WTC11 (cell line): ENCODE measurements around the gene SWAP70. TPM values are rescaled to one million over a fixed set of nuclear protein-coding genes. Genes with fewer than 3 reads are reported as not detected.
"Not testable (repeated sequence)": the region's sequence is repeated elsewhere in the genome, so short reads cannot be mapped to it uniquely, and the experiment has no call there.

Experiments used
- ATAC-seq: fragments of 200-7000 bp; cut with Tn5 transposase; 2 replicates; pipeline ENCODE4 v1.10.0; 2021; ENCODE audit warnings: mild to moderate bottlenecking, moderate library complexity
- CTCF ChIA-PET: fragments of 300-600 bp; sonication (Branson Sonifier 250); formaldehyde crosslinking; loops from one replicate; lab custom pipeline; 2021; ENCODE audit warnings: antibody characterized with exemption; lab: Charles Lee
- POLR2A ChIA-PET: fragments of 350-600 bp; sonication (Branson Sonifier 250); formaldehyde crosslinking; loops from one replicate; lab custom pipeline; 2021; ENCODE audit warnings: antibody characterized with exemption; lab: Charles Lee
- DNase-seq: peaks from one replicate; pipeline ENCODE4 v3.0.0; 2021; ENCODE audit warnings: low spot score
- H3K27ac Mint-ChIP-seq: 2 replicates; pipeline ENCODE4 v1.8.0; 2021; ENCODE audit warnings: mixed read lengths
- H3K27me3 Mint-ChIP-seq: 2 replicates; pipeline ENCODE4 v1.8.0; 2021; ENCODE audit warnings: low read depth, mild to moderate bottlenecking, moderate library complexity, mixed read lengths
- H3K36me3 Mint-ChIP-seq: 2 replicates; pipeline ENCODE4 v1.8.0; 2021; ENCODE audit warnings: mixed read lengths
- H3K4me1 Mint-ChIP-seq: 2 replicates; pipeline ENCODE4 v1.8.0; 2022; ENCODE audit warnings: mixed read lengths
- H3K4me3 Mint-ChIP-seq: 2 replicates; pipeline ENCODE4 v1.8.0; 2021; ENCODE audit warnings: mild to moderate bottlenecking, moderate library complexity, mixed read lengths
- H3K9me3 Mint-ChIP-seq: 2 replicates; pipeline ENCODE4 v1.8.0; 2021; ENCODE audit warnings: mixed read lengths
- ATF3 ChIP-seq: sonication (generic); formaldehyde crosslinking; conservative IDR thresholded peaks from 2 replicates; pipeline ENCODE4 v1.8.1; 2022; ENCODE audit warnings: mild to moderate bottlenecking, missing genetic modification reagents
- ELF4 ChIP-seq: sonication (generic); formaldehyde crosslinking; IDR thresholded peaks from 2 replicates; pipeline ENCODE4 v1.8.1; 2022; ENCODE audit warnings: low read depth, mild to moderate bottlenecking, moderate library complexity, missing genetic modification reagents
- FOXK1 ChIP-seq: sonication (generic); formaldehyde crosslinking; IDR thresholded peaks from 2 replicates; pipeline ENCODE4 v1.8.0; 2022; ENCODE audit warnings: mild to moderate bottlenecking, moderate library complexity, missing genetic modification reagents
- GABPB1 ChIP-seq: sonication (generic); formaldehyde crosslinking; IDR thresholded peaks from 2 replicates; pipeline ENCODE4 v1.8.1; 2023; ENCODE audit warnings: mild to moderate bottlenecking, missing genetic modification reagents
- GTF2I ChIP-seq: fragments of 250-450 bp; sonication (Bioruptor Pico); conservative IDR thresholded peaks from 2 replicates; pipeline ENCODE4 v1.4.0; 2021; ENCODE audit warnings: mild to moderate bottlenecking
- KAT7 ChIP-seq: sonication (generic); formaldehyde crosslinking; IDR thresholded peaks from 2 replicates; pipeline ENCODE4 v1.8.1; 2023; ENCODE audit warnings: missing genetic modification reagents, mild to moderate bottlenecking, borderline replicate concordance
- NFE2L1 ChIP-seq: sonication (generic); formaldehyde crosslinking; IDR thresholded peaks from 2 replicates; pipeline ENCODE4 v1.8.1; 2023; ENCODE audit warnings: missing genetic modification reagents
- OVOL2 ChIP-seq: fragments of 250-450 bp; sonication (Bioruptor Pico); IDR thresholded peaks from 2 replicates; pipeline ENCODE4 v1.9.0; 2021; ENCODE audit warnings: mild to moderate bottlenecking, borderline replicate concordance
- SMAD4 ChIP-seq: sonication (generic); formaldehyde crosslinking; IDR thresholded peaks from 2 replicates; pipeline ENCODE4 v1.8.0; 2022; ENCODE audit warnings: mild to moderate bottlenecking, missing genetic modification reagents
- TCF7 ChIP-seq: sonication (generic); formaldehyde crosslinking; IDR thresholded peaks from 2 replicates; pipeline ENCODE4 v1.8.0; 2022; ENCODE audit warnings: mild to moderate bottlenecking, low read depth, missing genetic modification reagents, moderate library complexity
- TEAD4 ChIP-seq: sonication (generic); formaldehyde crosslinking; IDR thresholded peaks from 2 replicates; pipeline ENCODE4 v1.8.0; 2022; ENCODE audit warnings: mild to moderate bottlenecking, missing genetic modification reagents
- ZNF219 ChIP-seq: sonication (generic); formaldehyde crosslinking; IDR thresholded peaks from 2 replicates; pipeline ENCODE4 v1.8.0; 2023; ENCODE audit warnings: missing genetic modification reagents, mild to moderate bottlenecking, borderline replicate concordance
- ZNF232 ChIP-seq: sonication (generic); formaldehyde crosslinking; IDR thresholded peaks from 2 replicates; pipeline ENCODE4 v1.8.0; 2022; ENCODE audit warnings: mild to moderate bottlenecking, missing genetic modification reagents
- ZNF396 ChIP-seq: fragments of 250-450 bp; sonication (Bioruptor Pico); IDR thresholded peaks from 2 replicates; pipeline ENCODE4 v1.8.0; 2021; ENCODE audit warnings: mild to moderate bottlenecking, moderate library complexity, borderline replicate concordance
- total RNA-seq: library from RNA; stranded (reverse); gene quantifications from 3 replicates; pipeline ENCODE4 v1.2.3, GENCODE V29; 2021
- TF ChIP-seq, protein P1 (sequence below): fragments of 250-450 bp; sonication (Bioruptor Pico); IDR thresholded peaks from 2 replicates; pipeline ENCODE4 v1.8.0; 2021; ENCODE audit warnings: mild to moderate bottlenecking
- TF ChIP-seq, protein P2 (sequence below): sonication (generic); formaldehyde crosslinking; IDR thresholded peaks from 2 replicates; pipeline ENCODE4 v1.8.0; 2023; ENCODE audit warnings: mild to moderate bottlenecking, missing genetic modification reagents

Gene SWAP70
- total RNA-seq, 1 experiment from 2014 or later: 24.1 TPM

- H3K4me3 Mint-ChIP-seq: no peak overlapping the region
- H3K9me3 Mint-ChIP-seq: peaks cover 17% of the 10 kb centered on the region
- no peak for TF ChIP-seq ZNF232 (CRISPR knock-in tag)
- TF ChIP-seq FOXK1: no peak
- TF ChIP-seq OVOL2: no peak
- TF ChIP-seq, protein P1, sequence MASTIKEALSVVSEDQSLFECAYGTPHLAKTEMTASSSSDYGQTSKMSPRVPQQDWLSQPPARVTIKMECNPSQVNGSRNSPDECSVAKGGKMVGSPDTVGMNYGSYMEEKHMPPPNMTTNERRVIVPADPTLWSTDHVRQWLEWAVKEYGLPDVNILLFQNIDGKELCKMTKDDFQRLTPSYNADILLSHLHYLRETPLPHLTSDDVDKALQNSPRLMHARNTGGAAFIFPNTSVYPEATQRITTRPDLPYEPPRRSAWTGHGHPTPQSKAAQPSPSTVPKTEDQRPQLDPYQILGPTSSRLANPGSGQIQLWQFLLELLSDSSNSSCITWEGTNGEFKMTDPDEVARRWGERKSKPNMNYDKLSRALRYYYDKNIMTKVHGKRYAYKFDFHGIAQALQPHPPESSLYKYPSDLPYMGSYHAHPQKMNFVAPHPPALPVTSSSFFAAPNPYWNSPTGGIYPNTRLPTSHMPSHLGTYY: no peak
- no peak for TF ChIP-seq ATF3 (CRISPR knock-in tag)
- TF ChIP-seq GTF2I (CRISPR knock-in tag): no peak
- TF ChIP-seq SMAD4: no peak
- TF ChIP-seq, protein P2, sequence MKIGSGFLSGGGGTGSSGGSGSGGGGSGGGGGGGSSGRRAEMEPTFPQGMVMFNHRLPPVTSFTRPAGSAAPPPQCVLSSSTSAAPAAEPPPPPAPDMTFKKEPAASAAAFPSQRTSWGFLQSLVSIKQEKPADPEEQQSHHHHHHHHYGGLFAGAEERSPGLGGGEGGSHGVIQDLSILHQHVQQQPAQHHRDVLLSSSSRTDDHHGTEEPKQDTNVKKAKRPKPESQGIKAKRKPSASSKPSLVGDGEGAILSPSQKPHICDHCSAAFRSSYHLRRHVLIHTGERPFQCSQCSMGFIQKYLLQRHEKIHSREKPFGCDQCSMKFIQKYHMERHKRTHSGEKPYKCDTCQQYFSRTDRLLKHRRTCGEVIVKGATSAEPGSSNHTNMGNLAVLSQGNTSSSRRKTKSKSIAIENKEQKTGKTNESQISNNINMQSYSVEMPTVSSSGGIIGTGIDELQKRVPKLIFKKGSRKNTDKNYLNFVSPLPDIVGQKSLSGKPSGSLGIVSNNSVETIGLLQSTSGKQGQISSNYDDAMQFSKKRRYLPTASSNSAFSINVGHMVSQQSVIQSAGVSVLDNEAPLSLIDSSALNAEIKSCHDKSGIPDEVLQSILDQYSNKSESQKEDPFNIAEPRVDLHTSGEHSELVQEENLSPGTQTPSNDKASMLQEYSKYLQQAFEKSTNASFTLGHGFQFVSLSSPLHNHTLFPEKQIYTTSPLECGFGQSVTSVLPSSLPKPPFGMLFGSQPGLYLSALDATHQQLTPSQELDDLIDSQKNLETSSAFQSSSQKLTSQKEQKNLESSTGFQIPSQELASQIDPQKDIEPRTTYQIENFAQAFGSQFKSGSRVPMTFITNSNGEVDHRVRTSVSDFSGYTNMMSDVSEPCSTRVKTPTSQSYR (CRISPR knock-in tag): no peak
- DNase-seq (no peak), ATAC-seq (no peak)
- peaks cover 24% of the 10 kb centered on the region for H3K4me1 Mint-ChIP-seq
- ChIA-PET CTCF (interaction anchor here (0.5 to 0.9 kb wide), 3 partner anchors 11 to 687 kb away, joined by 3 read pairs; partner anchors contain the start of gene ADM), POLR2A (no interaction called here)
- no peak overlapping the region for H3K27ac Mint-ChIP-seq
- H3K27me3 Mint-ChIP-seq: no peaks in the 10 kb centered on the region
- peaks cover 6% of the 10 kb centered on the region; the same call in 1 of the 2 replicates for H3K36me3 Mint-ChIP-seq
These were observed 45.9 kb upstream of the SWAP70 start for GRCh38 chr11:9617940-9618339.

DNA sequence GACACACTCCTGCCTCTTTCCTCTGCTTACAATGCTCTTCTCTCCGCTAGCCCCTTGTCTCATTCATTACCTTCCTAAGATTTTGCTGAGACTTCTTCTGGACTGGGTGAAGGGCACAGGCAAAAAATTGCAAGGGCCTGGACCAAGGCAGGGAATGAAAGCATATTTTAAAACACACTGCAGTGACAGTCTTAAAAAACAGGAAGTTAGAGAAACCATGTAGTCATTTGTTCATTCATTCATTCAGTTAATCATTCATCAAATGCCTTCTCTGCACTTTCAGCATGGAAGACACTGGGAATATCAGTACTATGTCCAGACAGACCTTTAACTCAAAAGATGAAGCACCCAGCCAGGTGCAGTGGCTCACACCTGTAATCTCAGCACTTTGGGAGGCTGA lies 44.9 kb upstream of the SWAP70 start:
- Mint-ChIP-seq H3K4me3 (no peak overlapping the region), H3K36me3 (peaks cover 6% of the 10 kb centered on the region; the same call in 1 of the 2 replicates), H3K27ac (no peak overlapping the region), H3K4me1 (peaks cover 18% of the 10 kb centered on the region), H3K9me3 (peaks cover 17% of the 10 kb centered on the region), H3K27me3 (no peaks in the 10 kb centered on the region)
- DNase-seq: no peak
- ATAC-seq: no peak
- TF ChIP-seq NFE2L1 (no peak), ELF4 (CRISPR knock-in tag) (no peak), TCF7 (no peak), ZNF396 (CRISPR knock-in tag) (no peak), KAT7 (no peak), TEAD4 (CRISPR knock-in tag) (no peak)
- POLR2A ChIA-PET: no interaction called here
- CTCF ChIA-PET: interaction anchor here (1.2 kb wide), 1 partner anchor 60 kb away, joined by 3 read pairs; no protein-coding TSS in a partner anchor

DNA sequence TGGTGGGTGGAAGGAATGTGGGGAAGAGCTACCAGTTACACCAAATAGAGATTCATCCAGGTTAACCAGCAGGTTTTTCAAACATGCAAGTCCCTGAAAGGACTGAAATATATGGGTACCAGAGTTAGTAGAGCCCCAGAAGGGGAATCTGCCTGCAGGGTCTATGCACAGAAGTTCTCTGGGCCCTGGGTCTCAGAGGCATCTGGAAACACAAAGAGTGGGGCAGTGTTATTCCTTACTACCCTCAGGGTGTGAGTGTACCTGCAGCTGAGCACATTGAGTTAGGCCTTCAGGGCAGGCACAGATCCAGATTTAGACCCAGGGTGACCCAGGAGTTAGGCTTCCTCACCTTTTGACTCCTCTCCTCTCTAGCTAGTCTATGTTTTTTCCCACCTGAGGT lies 43.9 kb upstream of the SWAP70 start:
- DNase-seq (no peak), ATAC-seq (no peak)
- Mint-ChIP-seq H3K36me3 (peaks cover 6% of the 10 kb centered on the region; the same call in 1 of the 2 replicates), H3K4me1 (peaks cover 11% of the 10 kb centered on the region), H3K4me3 (no peak overlapping the region), H3K9me3 (peaks cover 22% of the 10 kb centered on the region), H3K27me3 (no peaks in the 10 kb centered on the region), H3K27ac (no peak overlapping the region)
- ChIA-PET CTCF (interaction anchor here (1.0 to 1.2 kb wide), 2 partner anchors 13 to 59 kb away, joined by 3 to 4 read pairs; no protein-coding TSS in a partner anchor), POLR2A (no interaction called here)
- TF ChIP-seq ZNF219 (no peak), GABPB1 (CRISPR knock-in tag) (no peak)

DNA sequence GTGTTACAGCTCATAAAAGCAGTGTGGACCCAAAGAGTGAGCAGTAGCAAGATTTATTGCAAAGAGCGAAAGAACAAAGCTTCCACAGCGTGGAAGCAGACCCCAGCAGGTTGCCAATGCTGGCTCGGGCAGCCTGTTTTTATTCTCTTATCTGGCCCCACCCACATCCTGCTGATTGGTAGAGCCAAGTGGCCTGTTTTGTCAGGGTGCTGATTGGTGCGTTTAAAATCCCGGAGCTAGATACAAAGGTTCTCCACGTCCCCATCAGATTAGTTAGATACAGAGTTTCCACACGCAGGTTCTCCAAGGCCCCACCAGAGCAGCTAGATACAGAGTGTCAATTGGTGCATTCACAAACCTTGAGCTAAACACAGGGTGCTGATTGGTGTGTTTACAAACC lies 41.5 kb upstream of the SWAP70 start:
- Mint-ChIP-seq H3K4me1 (peaks cover 28% of the 10 kb centered on the region), H3K9me3 (peaks cover 22% of the 10 kb centered on the region)
- H3K27ac Mint-ChIP-seq, H3K4me3 Mint-ChIP-seq, ATAC-seq, H3K27me3 Mint-ChIP-seq, DNase-seq, POLR2A ChIA-PET, H3K36me3 Mint-ChIP-seq: not testable (repeated sequence)
- CTCF ChIA-PET: interaction anchor here (1.6 kb wide), 1 partner anchor 9 kb away, joined by 7 read pairs; no protein-coding TSS in a partner anchor

GRCh38 chr11:9623053-9623452 lies 40.8 kb upstream of the SWAP70 start:
- H3K4me3 Mint-ChIP-seq, H3K36me3 Mint-ChIP-seq, H3K27me3 Mint-ChIP-seq, DNase-seq, ATAC-seq, POLR2A ChIA-PET, H3K27ac Mint-ChIP-seq: not testable (repeated sequence)
- CTCF ChIA-PET: interaction anchor here (1.0 kb wide), 1 partner anchor 126 kb away, joined by 3 read pairs; no protein-coding TSS in a partner anchor
- H3K9me3 Mint-ChIP-seq: peaks cover 22% of the 10 kb centered on the region
- peaks cover 35% of the 10 kb centered on the region for H3K4me1 Mint-ChIP-seq
